Thyroid gland (tissue), 4 donors: ENCODE results near the gene CATSPER1. TPM values are rescaled to one million over a fixed set of nuclear protein-coding genes. Genes with fewer than 3 reads are reported as not detected.
A peak's percentile ranks its signal among the peaks of the same experiment; 100 is the strongest.

Source experiments
- DNase-seq, 2 donors: peaks; one replicate each; pipeline ENCODE4 v3.0.0-alpha.2; 2019
- H3K27ac ChIP-seq, 3 donors: fragments of 200-600 bp; sonication (generic); 1 replicate in 2 of 3; 2 replicates in 1 of 3; pipeline ENCODE4 v1.5.1; 2016 to 2019; ENCODE audit warnings: mild to moderate bottlenecking in 1 of 3, moderate library complexity in 1 of 3
- H3K27me3 ChIP-seq: fragments of 200-600 bp; sonication (generic); one replicate; pipeline ENCODE4 v1.5.1; 2019
- H3K36me3 ChIP-seq, 2 donors: fragments of 200-600 bp; sonication (generic); one replicate each; pipeline ENCODE4 v1.5.1; 2016 to 2019
- H3K4me1 ChIP-seq, 2 donors: fragments of 200-600 bp; sonication (generic); one replicate each; pipeline ENCODE4 v1.5.1; 2017 to 2019
- H3K4me3 ChIP-seq, 3 donors: fragments of 200-600 bp; sonication (generic); replicated peaks in 1 of 3; 1 replicate in 2 of 3; 2 replicates in 1 of 3; pipeline ENCODE4 v1.5.1; 2016; ENCODE audit warnings: mild to moderate bottlenecking in 1 of 3
- H3K9me3 ChIP-seq: fragments of 200-600 bp; sonication (generic); one replicate; pipeline ENCODE4 v1.5.1; 2017
- POLR2A ChIP-seq, 2 donors: fragments of 450-650 bp; IDR thresholded peaks; one replicate each; pipeline ENCODE4 v1.6.1; 2017; ENCODE audit warnings: antibody characterized with exemption in 2 of 2, mild to moderate bottlenecking in 2 of 2, moderate library complexity in 1 of 2
- WGBS, 2 donors: methylation state at CpG; one replicate each; pipeline ENCODE4 v1.1.5; 2017; 5-methylcytosine and 5-hydroxymethylcytosine counted together
- intact Hi-C: fragments of 100-400 bp; cut with DNase I; formaldehyde crosslinking; loops from one replicate; pipeline ENCODE4 v1.15.1; 2023
- total RNA-seq, 4 donors: library from RNA; depleted of rRNA; stranded (reverse); fragments of >200 nt; gene quantifications; one replicate each; pipeline ENCODE4 v1.2.3, GENCODE V29; 2016
- TF ChIP-seq, protein P1 (sequence below), 6 experiments: fragments of 200-600 bp in 3 of 6; fragments of 450-650 bp in 3 of 6; sonication (generic) in 3 of 6; IDR thresholded peaks; one replicate each; pipeline ENCODE4 v1.5.1; 2016 to 2019; ENCODE audit warnings: antibody characterized with exemption in 6 of 6, mild to moderate bottlenecking in 2 of 6, inconsistent platforms in 1 of 6, moderate library complexity in 1 of 6

The CATSPER1 gene
- total RNA-seq, 4 donors from 2014 or later: not detected

DNA sequence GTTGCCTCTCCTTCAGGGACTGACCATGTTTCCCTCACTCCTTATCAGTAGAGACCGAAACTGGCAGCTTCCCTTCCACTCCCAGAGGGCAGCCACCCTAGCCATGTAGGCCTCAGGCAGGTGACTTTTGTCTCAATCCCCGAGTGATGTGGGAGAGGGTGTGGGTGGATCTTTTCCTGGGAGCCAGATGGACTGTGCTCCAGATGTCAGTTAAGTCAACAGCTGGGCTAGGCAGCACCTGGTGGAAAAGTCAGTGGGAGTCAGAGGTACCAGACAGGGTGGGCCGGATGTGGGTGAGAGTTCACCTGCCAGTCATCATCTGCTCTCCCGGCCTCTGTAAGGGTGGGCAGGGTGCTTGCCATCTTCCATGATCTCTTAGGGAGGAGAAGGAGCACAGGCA, 22.1 kb downstream of the CATSPER1 start:
- intact Hi-C loops: no loop called here
- Histone ChIP-seq H3K27me3 (no peaks in the 10 kb centered on the region), H3K36me3 (peaks cover 19 to 23% of the 10 kb centered on the region in 2 donors), H3K4me3 (no peak overlapping the region), H3K4me1 (peaks cover 9 to 25% of the 10 kb centered on the region in 2 donors), H3K27ac (no peak overlapping the region), H3K9me3 (no peaks in the 10 kb centered on the region)
- 96 to 97% methylated on average over 4 of the region's 4 CpGs for WGBS, 2 donors
- no peak for DNase-seq
- TF ChIP-seq POLR2A (IDR thresholded peaks at IDR 0.05): no peak
- TF ChIP-seq, protein P1, sequence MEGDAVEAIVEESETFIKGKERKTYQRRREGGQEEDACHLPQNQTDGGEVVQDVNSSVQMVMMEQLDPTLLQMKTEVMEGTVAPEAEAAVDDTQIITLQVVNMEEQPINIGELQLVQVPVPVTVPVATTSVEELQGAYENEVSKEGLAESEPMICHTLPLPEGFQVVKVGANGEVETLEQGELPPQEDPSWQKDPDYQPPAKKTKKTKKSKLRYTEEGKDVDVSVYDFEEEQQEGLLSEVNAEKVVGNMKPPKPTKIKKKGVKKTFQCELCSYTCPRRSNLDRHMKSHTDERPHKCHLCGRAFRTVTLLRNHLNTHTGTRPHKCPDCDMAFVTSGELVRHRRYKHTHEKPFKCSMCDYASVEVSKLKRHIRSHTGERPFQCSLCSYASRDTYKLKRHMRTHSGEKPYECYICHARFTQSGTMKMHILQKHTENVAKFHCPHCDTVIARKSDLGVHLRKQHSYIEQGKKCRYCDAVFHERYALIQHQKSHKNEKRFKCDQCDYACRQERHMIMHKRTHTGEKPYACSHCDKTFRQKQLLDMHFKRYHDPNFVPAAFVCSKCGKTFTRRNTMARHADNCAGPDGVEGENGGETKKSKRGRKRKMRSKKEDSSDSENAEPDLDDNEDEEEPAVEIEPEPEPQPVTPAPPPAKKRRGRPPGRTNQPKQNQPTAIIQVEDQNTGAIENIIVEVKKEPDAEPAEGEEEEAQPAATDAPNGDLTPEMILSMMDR (IDR thresholded peaks at IDR 0.05): no peak

DNA sequence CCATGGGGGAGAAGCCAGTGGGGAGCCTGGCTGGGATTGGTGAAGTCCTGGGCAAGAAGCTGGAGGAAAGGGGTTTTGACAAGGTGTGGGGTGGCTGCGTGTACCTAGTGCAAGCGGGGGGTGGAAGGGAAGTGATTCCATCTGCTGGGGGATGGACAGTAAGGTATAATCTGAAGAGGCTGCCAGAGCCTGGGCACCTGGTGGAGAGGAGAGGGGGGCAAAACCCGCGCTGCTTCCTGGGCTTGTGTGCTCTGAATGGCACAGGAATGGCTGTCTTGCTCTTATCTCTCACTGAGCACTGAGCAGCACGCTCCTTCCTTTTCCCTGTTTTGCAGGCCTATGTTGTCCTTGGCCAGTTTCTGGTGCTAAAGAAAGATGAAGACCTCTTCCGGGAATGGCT, 23.0 kb downstream of the CATSPER1 start:
- Histone ChIP-seq H3K27ac (peak overlapping the region in 2 of 3 donors; percentile 89 to 91), H3K4me3 (peak overlapping the region in 1 of 3 donors; percentile 61), H3K9me3 (no peaks in the 10 kb centered on the region), H3K27me3 (no peaks in the 10 kb centered on the region), H3K36me3 (peaks cover 28 to 32% of the 10 kb centered on the region in 2 donors), H3K4me1 (peaks cover 9 to 18% of the 10 kb centered on the region in 2 donors)
- DNase-seq: no peak
- intact Hi-C loops: no loop called here
- no peak for TF ChIP-seq POLR2A (IDR thresholded peaks at IDR 0.05)
- TF ChIP-seq, protein P1 (IDR thresholded peaks at IDR 0.05): no peak
- WGBS, 2 donors: 76 to 79% methylated on average over 6 of the region's 6 CpGs

DNA sequence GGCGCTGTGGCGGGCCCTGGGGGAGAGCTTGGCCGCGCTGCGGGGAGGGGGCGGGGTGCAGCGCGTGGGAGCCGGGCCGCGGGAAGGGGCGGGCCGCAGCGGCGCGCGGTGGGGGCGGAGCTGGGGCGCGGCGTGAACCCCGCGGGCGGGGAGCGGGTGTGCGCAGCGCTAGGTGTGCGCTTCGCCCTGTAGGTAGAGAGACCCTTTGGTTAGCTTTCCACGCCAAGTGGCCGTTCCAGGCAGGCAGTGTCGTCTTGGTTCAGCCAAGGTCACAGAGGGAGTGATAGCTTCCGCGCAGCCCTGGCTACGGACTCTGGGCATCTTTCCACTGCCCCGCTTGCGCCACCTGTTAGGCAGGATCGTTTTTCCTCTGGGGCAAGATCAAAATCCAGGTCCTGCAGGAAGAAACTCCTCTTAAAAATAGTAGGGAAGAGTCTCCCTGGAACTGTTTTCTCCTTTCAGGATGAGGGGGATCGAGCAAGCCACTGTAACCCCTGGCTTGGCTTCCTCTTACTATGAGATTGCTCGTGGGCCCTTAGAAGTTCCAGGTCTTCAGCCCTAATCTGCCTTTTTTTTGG, 23.5 kb downstream of the CATSPER1 start:
- Histone ChIP-seq H3K36me3 (peaks cover 34 to 36% of the 10 kb centered on the region in 2 donors), H3K27ac (peak overlapping the region; percentile 89 to 91 (median 89)), H3K9me3 (no peaks in the 10 kb centered on the region), H3K4me3 (peak overlapping the region; percentile 58 to 70 (median 61)), H3K27me3 (no peaks in the 10 kb centered on the region), H3K4me1 (peaks cover 9 to 14% of the 10 kb centered on the region in 2 donors)
- intact Hi-C loops: no loop called here
- DNase-seq: peak; percentile 61 to 69
- WGBS, 2 donors: 1 to 2% methylated on average over 13 to 20 of the region's 40 CpGs
- TF ChIP-seq POLR2A (IDR thresholded peaks at IDR 0.05): peak in 1 of 2 donors; percentile 33
- TF ChIP-seq, protein P1 (IDR thresholded peaks at IDR 0.05): peak in 1 of 6 experiments; percentile 17

DNA sequence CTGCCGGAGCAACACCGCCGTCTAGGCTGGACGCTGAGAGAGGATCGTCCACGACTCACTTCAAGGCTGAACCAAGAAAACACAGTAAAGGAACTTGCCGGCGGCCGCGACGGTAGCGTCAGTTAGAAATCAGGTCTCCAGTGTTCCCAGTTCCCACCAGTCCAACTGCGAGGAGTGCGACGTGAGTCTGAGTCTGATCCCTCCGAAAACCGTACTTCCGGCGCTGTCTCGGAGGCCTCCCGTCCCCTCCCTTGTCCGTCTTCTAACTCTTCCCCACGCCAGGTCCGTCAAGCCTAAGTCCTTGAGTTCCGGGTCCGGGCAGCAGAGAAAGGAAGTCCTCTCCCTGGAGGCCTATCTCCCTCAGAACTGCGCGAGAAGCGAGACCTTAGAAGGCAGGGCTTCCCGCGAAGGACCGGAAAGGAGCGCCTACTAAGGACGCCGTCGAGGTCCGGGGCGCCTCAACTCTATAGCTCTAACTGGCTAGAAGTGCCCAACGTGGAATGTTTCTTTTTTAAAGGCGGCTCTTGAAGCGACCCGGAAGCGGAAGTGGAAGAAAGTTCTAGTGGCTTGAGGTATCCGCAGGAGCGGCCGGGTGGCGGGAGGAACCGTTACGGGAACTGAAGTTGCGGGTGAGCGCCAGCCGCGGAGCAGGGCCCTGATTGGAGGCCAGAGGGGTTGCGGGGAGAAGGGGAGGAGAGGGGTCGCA, 24.2 kb downstream of the CATSPER1 start, which contains the start of the genes BANF1 and EIF1AD:
Gene BANF1, plus strand, starts transcription at position 562 of the 706 bp plus-strand sequence. CDS start 748 bp downstream, outside the sequence.
Gene EIF1AD, minus strand, starts transcription at position 216 of the 706 bp plus-strand sequence. CDS start 1,768 bp downstream, outside the sequence.
- H3K9me3 ChIP-seq: no peaks in the 10 kb centered on the region
- peak; percentile 91 to 92 for DNase-seq
- WGBS, 2 donors: 0% methylated on average over 48 to 49 of the region's 55 CpGs
- peaks cover 40 to 43% of the 10 kb centered on the region in 2 donors for H3K36me3 ChIP-seq
- intact Hi-C loops: no loop called here
- peak in 1 of 2 donors; percentile 61 for TF ChIP-seq POLR2A (IDR thresholded peaks at IDR 0.05)
- TF ChIP-seq, protein P1 (IDR thresholded peaks at IDR 0.05): peak in 1 of 6 experiments; percentile 3
- H3K4me1 ChIP-seq: peaks cover 9 to 14% of the 10 kb centered on the region in 2 donors
- peak within 1 kb of the TSS; percentile 89 to 91 (median 89) for H3K27ac ChIP-seq
- H3K27me3 ChIP-seq: no peaks in the 10 kb centered on the region
- H3K4me3 ChIP-seq: peak within 1 kb of the TSS; percentile 58 to 70 (median 61)
